ENCODE data around the gene DLGAP4.
"Not testable (repeated sequence)": the region's sequence is repeated elsewhere in the genome, so short reads cannot be mapped to it uniquely, and the experiment has no call there.

Gene DLGAP4

DNA sequence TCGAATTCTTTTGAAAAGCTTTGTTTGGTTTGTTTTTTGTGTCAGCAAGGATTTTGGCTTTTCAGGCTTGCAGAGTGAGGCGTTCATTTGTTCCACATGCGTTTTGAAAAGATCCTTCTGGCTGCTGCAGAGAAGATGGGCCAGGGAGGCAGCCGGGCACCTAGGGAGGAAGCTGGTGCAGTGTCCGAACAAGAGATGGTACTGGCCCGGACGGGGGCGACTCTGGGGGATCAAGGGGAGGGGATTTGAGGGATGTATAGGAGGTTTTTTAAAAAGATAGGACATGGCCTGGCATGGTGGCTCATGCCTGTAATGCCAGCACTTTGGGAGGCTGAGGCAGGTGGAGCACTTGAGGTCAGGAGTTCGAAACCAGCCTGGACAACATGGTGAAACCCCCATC lies 55.3 kb downstream of the DLGAP4 start:
- no peak for DNase-seq

DNA sequence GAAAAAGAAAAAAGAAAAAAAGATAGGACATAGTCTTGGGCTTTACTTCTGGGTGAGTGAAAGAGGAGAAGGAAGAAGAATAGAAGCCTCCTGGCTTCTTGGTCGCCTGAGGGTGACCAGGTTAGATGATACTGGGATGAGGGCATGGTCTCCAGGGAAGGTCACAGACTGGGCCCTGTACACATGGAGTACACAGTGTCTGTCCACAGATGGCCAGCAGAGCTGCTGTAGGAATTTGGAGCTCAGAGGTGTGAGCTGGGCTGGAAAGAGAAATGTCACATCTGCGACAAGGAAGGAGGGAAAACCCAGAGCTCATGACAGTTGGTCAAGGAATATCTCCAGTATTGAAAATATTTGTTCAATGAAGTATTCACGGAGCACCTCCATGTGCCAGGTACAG lies 56.1 kb downstream of the DLGAP4 start:
- DNase-seq: no peak

GRCh38 chr20:36362978-36363713 lies 57.0 kb downstream of the DLGAP4 start:
- DNase-seq: no peak

- DNase-seq: peak; percentile 15
Measured at GRCh38 chr20:36364506-36364905, 58.4 kb downstream of the DLGAP4 start.

DNA sequence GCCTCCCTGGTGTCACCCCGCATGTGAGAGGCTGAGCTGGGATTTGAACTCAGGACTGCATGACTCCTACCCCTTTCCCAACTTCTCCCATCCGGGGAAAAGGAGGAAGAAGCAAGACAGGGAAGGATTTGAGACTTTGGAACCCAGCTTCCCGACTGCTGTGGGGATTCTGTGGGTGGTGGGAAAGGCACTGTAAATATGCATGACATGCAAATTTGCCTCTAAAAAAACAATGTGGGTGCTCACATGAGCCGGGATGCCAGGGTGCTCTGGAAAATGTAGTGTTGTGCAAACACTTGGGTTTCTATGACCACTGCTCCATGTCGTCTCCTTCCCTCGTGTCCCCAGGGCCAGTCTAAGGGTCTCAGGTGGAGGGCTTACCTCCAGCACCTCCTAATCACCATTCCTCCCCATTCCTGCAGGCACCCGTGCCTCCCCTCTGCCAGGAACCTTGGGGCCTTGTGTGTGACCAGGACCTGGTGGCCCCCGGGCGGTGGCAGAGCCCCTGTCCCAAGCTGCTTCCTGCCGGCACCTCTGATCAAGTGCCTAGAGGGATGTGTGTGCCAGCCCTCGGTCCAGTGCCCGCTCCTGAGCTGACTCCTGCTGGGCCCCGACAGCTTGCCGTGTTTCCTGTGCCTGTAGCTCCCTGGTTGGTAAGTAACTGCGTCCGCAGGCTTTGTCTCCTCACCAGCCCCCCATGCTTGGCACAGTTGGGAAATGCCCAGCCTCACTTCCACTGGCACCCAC lies 60.7 kb downstream of the DLGAP4 start:
- no peak for DNase-seq

DNA sequence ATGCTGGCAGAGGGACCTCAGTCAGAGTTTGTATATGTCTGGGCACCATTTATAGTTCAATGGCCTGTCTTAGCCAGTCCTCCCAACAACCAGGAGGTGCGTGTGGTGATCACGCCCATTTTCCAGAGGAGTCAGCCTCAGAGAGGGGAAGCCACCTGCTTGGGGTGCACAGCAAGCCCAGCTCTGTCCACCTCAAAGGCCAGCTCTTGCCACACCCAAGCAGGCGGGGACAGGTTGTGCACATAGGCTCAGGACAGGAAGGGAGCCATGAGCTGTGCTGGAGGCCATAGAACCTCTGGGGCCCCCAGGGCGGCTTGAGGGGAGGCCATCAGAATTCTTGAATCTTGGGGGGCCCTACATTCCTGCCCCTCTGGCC lies 61.2 kb downstream of the DLGAP4 start:
- DNase-seq: no peak

- DNase-seq: no peak
Measured at GRCh38 chr20:36367907-36368799, 62.0 kb downstream of the DLGAP4 start.

- no peak for DNase-seq
Measured at GRCh38 chr20:36368869-36369268, 62.7 kb downstream of the DLGAP4 start.

- no peak for DNase-seq
Measured at GRCh38 chr20:36369739-36370138, 63.6 kb downstream of the DLGAP4 start.

- DNase-seq: no peak
Measured at GRCh38 chr20:36370991-36371790, 65.1 kb downstream of the DLGAP4 start.

- no peak for DNase-seq
Measured at GRCh38 chr20:36372666-36373065, 66.5 kb downstream of the DLGAP4 start.

DNA sequence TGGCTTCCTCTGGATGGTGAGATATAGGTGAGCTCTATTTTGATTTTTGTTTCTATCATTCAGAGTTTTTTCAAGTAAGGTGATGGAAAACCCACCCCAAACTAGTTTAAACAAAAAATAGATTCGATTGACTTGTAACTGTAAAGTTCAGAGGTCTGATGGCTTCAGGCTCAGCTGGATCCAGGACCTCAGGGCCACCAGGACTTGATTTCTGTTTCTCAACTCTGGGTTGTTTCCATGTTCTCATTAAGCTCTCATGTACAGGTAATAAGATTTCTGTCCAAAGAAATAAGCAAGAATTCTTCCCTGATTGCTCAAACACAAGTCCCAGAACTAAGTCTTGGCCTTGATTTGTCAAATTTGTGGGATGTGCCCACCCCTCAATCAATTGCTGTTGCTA lies 67.0 kb downstream of the DLGAP4 start:
- DNase-seq: no peak

DNA sequence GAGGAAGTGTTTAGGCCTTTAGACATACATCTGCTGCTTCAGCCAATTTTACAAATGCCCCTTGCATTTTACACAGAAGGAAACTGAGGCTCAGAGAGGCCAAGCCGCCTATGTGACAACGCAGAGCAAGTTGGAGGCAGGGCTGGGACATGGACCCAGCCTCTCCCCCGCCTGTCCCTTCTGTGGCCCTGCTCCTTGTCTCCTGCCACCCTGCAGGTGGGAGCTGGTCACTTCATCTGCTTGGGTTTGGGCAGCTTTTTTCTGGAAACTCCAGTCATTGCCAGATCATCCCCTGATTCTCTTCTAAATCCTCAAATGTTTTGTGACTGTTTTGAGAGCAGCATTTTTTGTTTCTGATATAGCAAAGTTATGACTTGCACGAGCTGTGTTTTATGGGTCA lies 68.9 kb downstream of the DLGAP4 start:
- DNase-seq: no peak

DNA sequence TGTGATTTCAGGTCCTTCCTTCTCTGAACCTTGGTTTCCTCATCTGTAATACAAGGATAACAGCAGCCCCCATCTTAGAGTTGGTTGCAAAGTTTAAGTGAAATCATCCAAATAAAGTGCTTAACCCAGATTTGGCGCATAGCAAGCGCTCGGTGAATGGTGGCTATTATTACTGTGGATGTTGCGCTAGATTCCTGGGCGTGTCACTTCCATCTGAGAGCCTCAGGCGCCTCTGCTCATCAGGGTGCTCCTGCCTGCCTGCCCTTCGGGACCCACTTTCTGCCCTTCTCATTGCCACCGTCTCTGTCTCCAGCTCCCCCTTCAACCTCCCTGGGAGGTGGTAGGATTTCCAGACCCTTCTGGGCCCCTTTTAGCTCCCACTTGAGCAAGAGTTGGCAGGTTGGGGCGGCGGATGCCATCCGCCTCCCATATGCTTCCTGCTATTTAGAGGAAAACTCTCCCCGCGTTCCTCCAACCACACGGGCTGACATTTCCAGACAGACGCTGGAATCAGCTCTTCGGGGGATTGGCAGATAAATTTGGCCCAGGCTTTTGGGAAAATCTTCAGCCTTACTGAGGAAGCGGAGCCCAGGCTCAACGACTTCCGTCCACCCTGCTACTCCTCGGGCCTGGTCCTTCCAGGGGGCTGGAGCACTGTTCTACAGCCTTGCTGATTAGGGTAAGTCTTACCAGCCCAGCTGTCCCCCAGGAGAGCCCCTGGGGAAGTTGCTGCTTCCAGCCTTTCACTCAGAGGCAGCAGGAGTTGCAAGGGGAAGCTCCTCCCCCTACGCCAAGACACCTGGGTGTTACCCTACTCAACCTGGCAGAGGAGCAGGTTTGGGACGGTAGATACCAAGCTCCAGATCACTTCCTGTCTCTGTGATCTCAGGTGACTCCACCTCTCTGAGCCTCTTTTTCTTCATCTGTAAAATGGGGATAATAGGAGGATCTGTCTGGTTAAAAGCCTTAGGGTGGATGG lies 71.5 kb downstream of the DLGAP4 start:
- peak; percentile 16 for DNase-seq

DNA sequence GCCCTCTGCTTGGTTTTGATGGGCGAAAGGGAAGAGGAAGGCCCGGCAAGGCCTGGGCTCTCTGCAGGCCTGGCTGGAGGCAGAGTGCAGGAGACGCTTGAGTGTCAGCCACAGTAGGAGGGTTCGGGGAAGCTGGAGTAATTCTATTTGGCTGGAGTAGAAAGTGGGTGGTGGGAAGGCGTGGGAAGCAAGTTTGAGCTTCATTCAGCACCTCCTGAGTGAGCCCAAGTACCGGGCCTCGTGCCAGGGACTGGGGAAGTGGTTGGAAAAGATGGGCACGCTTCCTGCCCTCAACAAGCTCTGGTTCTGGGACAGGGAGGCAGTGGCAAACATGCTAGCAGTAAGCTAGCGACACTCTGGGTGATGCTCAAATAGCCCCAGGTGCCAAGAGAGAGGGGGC lies 72.5 kb downstream of the DLGAP4 start:
- no peak for DNase-seq

- DNase-seq: not testable (repeated sequence)
Measured at GRCh38 chr20:36379914-36380313, 73.8 kb downstream of the DLGAP4 start.

DNA sequence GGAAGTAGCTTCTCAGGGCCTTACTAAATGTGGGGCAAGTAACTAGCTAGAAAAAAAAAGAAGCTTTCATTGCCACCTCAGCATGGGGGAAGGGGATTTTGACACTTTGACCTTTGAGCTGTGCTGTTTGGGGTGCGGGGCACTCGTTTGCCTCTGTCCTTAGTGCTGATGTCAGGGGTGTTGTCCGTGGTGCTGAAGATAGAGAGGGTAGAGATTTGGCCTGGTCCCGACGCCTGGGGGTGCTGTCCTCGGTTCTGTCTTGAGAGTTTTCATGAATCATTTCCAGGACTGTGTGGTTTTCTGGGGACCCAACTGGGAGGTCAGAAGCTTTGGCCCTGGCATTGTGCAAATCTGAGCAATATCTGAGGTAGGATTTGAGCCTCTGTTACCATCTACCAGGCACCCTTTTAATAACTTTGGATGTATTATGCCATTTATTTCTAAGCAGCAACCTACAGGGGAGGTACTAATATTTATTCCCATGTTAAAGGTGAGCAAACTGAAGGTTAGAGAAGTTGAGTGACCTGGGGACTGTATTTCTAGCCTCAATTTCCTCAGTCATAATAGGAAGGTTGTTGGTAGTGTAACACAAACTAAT lies 78.0 kb downstream of the DLGAP4 start:
- no peak for DNase-seq

DNA sequence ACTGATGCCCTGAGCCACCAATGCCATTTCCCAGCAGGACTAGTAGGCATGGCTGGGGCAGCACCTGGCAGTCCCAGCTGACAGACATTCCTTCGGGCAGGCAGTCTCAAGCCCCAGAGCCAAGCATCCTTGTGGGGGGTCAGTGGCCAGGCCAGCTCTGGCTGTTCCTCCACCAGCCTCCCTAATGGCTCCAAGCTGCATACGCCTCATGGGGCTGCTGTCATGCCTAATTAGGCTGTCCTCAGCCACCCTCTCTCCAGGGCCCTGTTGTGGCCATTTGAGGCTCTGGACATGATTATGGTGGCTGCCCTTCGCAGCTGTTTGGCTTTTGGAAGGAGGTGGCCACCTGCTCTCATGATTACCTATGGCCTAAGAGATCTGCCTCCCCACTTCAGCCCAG lies 79.4 kb downstream of the DLGAP4 start:
- no peak for DNase-seq

GRCh38 chr20:36386236-36386635 lies 80.1 kb downstream of the DLGAP4 start:
- no peak for DNase-seq

DNA sequence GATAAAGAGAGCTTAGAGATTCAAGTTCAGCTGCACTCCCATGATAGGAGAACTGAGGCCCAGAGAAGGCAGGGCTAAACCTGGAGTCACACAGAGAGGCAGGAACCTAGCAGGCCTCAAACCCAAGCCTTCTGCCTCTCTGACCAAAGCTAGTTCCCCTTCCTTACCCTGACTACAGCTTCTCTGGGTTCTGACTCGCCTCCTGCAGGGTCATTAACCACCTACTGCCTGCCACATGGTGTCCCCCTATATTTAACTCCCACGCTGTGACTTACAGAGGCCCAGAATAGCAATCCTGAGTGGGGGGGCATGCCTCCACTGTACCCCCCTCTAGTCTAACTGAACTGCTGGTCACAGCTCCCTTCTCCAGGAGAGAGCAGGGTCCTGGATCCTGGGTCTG lies 84.1 kb downstream of the DLGAP4 start:
- DNase-seq: no peak

Data from NCI-H524 treated with DMSO at 0.1 percent for 48 hours (cell line).